H1 (cell line): Measurements from ENCODE around the gene TTC33. TPM values are rescaled to one million over a fixed set of nuclear protein-coding genes. Genes with fewer than 3 reads are reported as not detected.

Source experiments
- CTCF ChIA-PET: fragments of 300-600 bp; sonication (Branson Sonifier 250); formaldehyde crosslinking; loops from one replicate; lab custom pipeline; 2021; ENCODE audit not compliant: partially characterized antibody; lab: Charles Lee
- POLR2A ChIA-PET: fragments of 300-600 bp; sonication (Branson Sonifier 250); formaldehyde crosslinking; loops from one replicate; lab custom pipeline; 2021; ENCODE audit warnings: inconsistent platforms; ENCODE audit not compliant: partially characterized antibody; lab: Charles Lee
- DNase-seq, 2 experiments: peaks; one replicate each; pipeline versions ENCODE4 v3.0.0 to v3.0.0-alpha.2; 2010 to 2022; ENCODE audit warnings: low spot score in 2 of 2, low read depth in 1 of 2, mixed read lengths in 1 of 2
- FAIRE-seq: peaks from 2 replicates; lab custom pipeline; 2011; peaks lifted over from hg19 to GRCh38; lab: Jason Lieb, UNC
- H2AFZ ChIP-seq: 2 replicates; pipeline ENCODE4 v1.8.1; 2012; ENCODE audit warnings: low read length, inconsistent platforms
- H2AK5ac ChIP-seq: 2 replicates; pipeline ENCODE4 v1.6.1; 2013; ENCODE audit warnings: low read depth, low read length
- H2BK120ac ChIP-seq: replicated peaks from 2 replicates; pipeline ENCODE3; 2013; ENCODE audit warnings: low read depth, low read length, inconsistent platforms
- H2BK12ac ChIP-seq: 2 replicates; pipeline ENCODE4 v1.6.1; 2013; ENCODE audit warnings: low read depth, low read length
- H2BK15ac ChIP-seq: 2 replicates; pipeline ENCODE4 v1.6.1; 2013; ENCODE audit warnings: low read length
- H2BK20ac ChIP-seq: 2 replicates; pipeline ENCODE4 v1.6.1; 2013; ENCODE audit warnings: low read length
- H2BK5ac ChIP-seq: 2 replicates; pipeline ENCODE4 v1.6.1; 2013; ENCODE audit warnings: low read depth, low read length
- H3K14ac ChIP-seq: 2 replicates; pipeline ENCODE4 v1.6.1; 2013; ENCODE audit warnings: inconsistent platforms; ENCODE audit not compliant: insufficient read length
- H3K18ac ChIP-seq: 2 replicates; pipeline ENCODE4 v1.6.1; 2013; ENCODE audit warnings: low read length; ENCODE audit errors: extremely low read depth
- H3K23ac ChIP-seq: 2 replicates; pipeline ENCODE4 v1.6.1; 2013; ENCODE audit warnings: inconsistent platforms; ENCODE audit not compliant: insufficient read length
- H3K23me2 ChIP-seq: 2 replicates; pipeline ENCODE4 v1.6.1; 2013; ENCODE audit warnings: low read depth, low read length
- H3K27ac ChIP-seq: 2 replicates; pipeline ENCODE4 v1.6.1; 2011; ENCODE audit warnings: low read depth, low read length, inconsistent platforms
- H3K27me3 ChIP-seq, 4 experiments: replicated peaks in 1 of 4; 1 replicate in 1 of 4; 2 replicates in 3 of 4; pipeline versions ENCODE4 v1.6.1 to v1.8.1; 2011 to 2013; ENCODE audit warnings: low read length in 3 of 4, mild to moderate bottlenecking in 3 of 4, inconsistent platforms in 2 of 4, mixed read lengths in 2 of 4, moderate library complexity in 1 of 4; ENCODE audit not compliant: control insufficient read depth in 3 of 4, insufficient read depth in 3 of 4; ENCODE audit errors: extremely low read depth in 1 of 4
- H3K36me3 ChIP-seq, 4 experiments: 2 replicates each; pipeline versions ENCODE4 v1.6.1 to v1.8.1; 2011 to 2013; ENCODE audit warnings: mild to moderate bottlenecking in 4 of 4, low read length in 3 of 4, moderate library complexity in 2 of 4, control low read depth in 1 of 4, inconsistent platforms in 1 of 4; ENCODE audit not compliant: insufficient read depth in 4 of 4, control insufficient read depth in 2 of 4
- H3K4ac ChIP-seq: replicated peaks from 2 replicates; pipeline ENCODE3; 2013; ENCODE audit warnings: low read length, low read depth, mixed read lengths, inconsistent platforms; ENCODE audit not compliant: insufficient read length
- H3K4me1 ChIP-seq, 4 experiments: replicated peaks in 1 of 4; 1 replicate in 1 of 4; 2 replicates in 3 of 4; pipeline versions ENCODE4 v1.6.1 to v1.8.1; 2011 to 2013; ENCODE audit warnings: low read length in 3 of 4, inconsistent platforms in 2 of 4, mixed read lengths in 1 of 4; ENCODE audit not compliant: insufficient read depth in 4 of 4, control insufficient read depth in 3 of 4
- H3K4me2 ChIP-seq, 2 experiments: 2 replicates each; pipeline versions ENCODE4 v1.6.1 to v1.8.1; 2011 to 2013; ENCODE audit warnings: low read depth in 2 of 2, low read length in 2 of 2, control low read depth in 1 of 2, inconsistent platforms in 1 of 2, mild to moderate bottlenecking in 1 of 2; ENCODE audit not compliant: insufficient read depth in 1 of 2
- H3K4me3 ChIP-seq, 4 experiments: fragments of 200-600, 300-600 bp in 1 of 4; sonication (generic), shearing (Covaris generic), sonication (Bioruptor Twin) in 1 of 4; 2 replicates each; pipeline versions ENCODE4 v1.5.1 to v1.8.1; 2011 to 2016; ENCODE audit warnings: low read length in 4 of 4, low read depth in 3 of 4, control low read depth in 2 of 4, inconsistent platforms in 2 of 4, mild to moderate bottlenecking in 2 of 4, mixed read lengths in 1 of 4, moderate library complexity in 1 of 4; ENCODE audit not compliant: insufficient read depth in 2 of 4; ENCODE audit errors: extremely low read depth in 1 of 4
- H3K56ac ChIP-seq: replicated peaks from 2 replicates; pipeline ENCODE3; 2013; ENCODE audit warnings: low read depth, mild to moderate bottlenecking, mixed read lengths, low read length, inconsistent platforms; ENCODE audit not compliant: insufficient read length
- H3K79me1 ChIP-seq: 2 replicates; pipeline ENCODE4 v1.6.1; 2013; ENCODE audit warnings: low read depth, low read length, control low read depth
- H3K79me2 ChIP-seq, 2 experiments: 2 replicates each; pipeline versions ENCODE4 v1.6.1 to v1.8.1; 2012 to 2013; ENCODE audit warnings: low read length in 2 of 2, mild to moderate bottlenecking in 2 of 2, inconsistent platforms in 1 of 2; ENCODE audit not compliant: insufficient read depth in 2 of 2, control insufficient read depth in 1 of 2
- H3K9ac ChIP-seq, 4 experiments: replicated peaks in 1 of 4; 1 replicate in 1 of 4; 2 replicates in 3 of 4; pipeline versions ENCODE4 v1.6.1 to v1.8.1; 2011 to 2013; ENCODE audit warnings: low read depth in 3 of 4, low read length in 3 of 4, control low read depth in 2 of 4, mild to moderate bottlenecking in 2 of 4, moderate library complexity in 2 of 4, inconsistent platforms in 1 of 4; ENCODE audit errors: extremely low read depth in 1 of 4
- H3K9me3 ChIP-seq, 2 experiments: 2 replicates each; pipeline versions ENCODE4 v1.6.1 to v1.8.1; 2012 to 2013; ENCODE audit warnings: mild to moderate bottlenecking in 2 of 2, moderate library complexity in 2 of 2, control low read depth in 1 of 2, inconsistent platforms in 1 of 2, low read depth in 1 of 2, low read length in 1 of 2, mixed read lengths in 1 of 2; ENCODE audit not compliant: insufficient read depth in 2 of 2
- H4K20me1 ChIP-seq, 2 experiments: replicated peaks in 1 of 2; 2 replicates each; pipeline versions ENCODE3 to v1.8.1; 2011 to 2013; ENCODE audit warnings: inconsistent platforms in 2 of 2, low read length in 2 of 2, mild to moderate bottlenecking in 1 of 2; ENCODE audit not compliant: insufficient read depth in 2 of 2, control insufficient read depth in 1 of 2
- H4K5ac ChIP-seq: 2 replicates; pipeline ENCODE4 v1.6.1; 2013; ENCODE audit warnings: low read length, low read depth, mixed read lengths, inconsistent platforms; ENCODE audit not compliant: insufficient read length
- H4K8ac ChIP-seq: 2 replicates; pipeline ENCODE4 v1.8.0; 2013; ENCODE audit warnings: mild to moderate bottlenecking, moderate library complexity, low read length, inconsistent platforms; ENCODE audit not compliant: insufficient read depth; ENCODE audit errors: extremely low read depth
- H4K91ac ChIP-seq: replicated peaks from 2 replicates; pipeline ENCODE3; 2013; ENCODE audit warnings: low read length, mixed read lengths, inconsistent platforms; ENCODE audit not compliant: insufficient read length
- BCL11A ChIP-seq, 2 experiments: IDR thresholded peaks; one replicate each; pipeline ENCODE4 v1.6.1; 2011; ENCODE audit warnings: low read depth in 2 of 2, low read length in 2 of 2, mild to moderate bottlenecking in 2 of 2
- RBBP5 ChIP-seq: IDR thresholded peaks from 2 replicates; pipeline ENCODE4 v1.7.1; 2012; ENCODE audit warnings: low read depth, mild to moderate bottlenecking, inconsistent platforms, low read length, moderate library complexity, borderline replicate concordance
- RFX5 ChIP-seq: IDR thresholded peaks from 2 replicates; pipeline ENCODE4 v1.6.1; 2011; ENCODE audit warnings: low read depth, low read length, improper control_type of control experiment, borderline replicate concordance
- WGBS, 2 experiments: shearing (Covaris generic) in 1 of 2; methylation state at CpG; one replicate each; pipeline versions ENCODE4 v1.1.6 to v1.1.7; 2013 to 2015; ENCODE audit warnings: low lambda C conversion rate in 2 of 2, mixed read lengths in 2 of 2, inconsistent platforms in 1 of 2, low coverage in 1 of 2, missing lambda C conversion rate in 1 of 2; ENCODE audit not compliant: insufficient replicate concordance in 2 of 2, insufficient coverage in 1 of 2, insufficient read length in 1 of 2; ENCODE audit errors: extremely low coverage in 1 of 2, missing lambda C conversion rate in 1 of 2; 5-methylcytosine and 5-hydroxymethylcytosine counted together
- polyA plus RNA-seq, 7 experiments: library from polyadenylated mRNA; depleted of rRNA in 3 of 7; stranded (reverse) in 5 of 7; unstranded in 2 of 7; fragments of >200 nt in 5 of 7; fragments of 200-250 nt in 2 of 7; gene quantifications; 1 replicate in 5 of 7; 2 replicates in 1 of 7; 4 replicates in 1 of 7; pipeline versions ENCODE4 v1.2.1 to v1.2.3, GENCODE V29; 2011 to 2013; ENCODE audit warnings: missing spikeins in 2 of 7, mixed read lengths in 2 of 7
- total RNA-seq: library from RNA; stranded (reverse); fragmentation: NEBNext Ultra II Directional; extraction: Animal tissue kit (Norgen Biotek cat#: 25700); gene quantifications from 2 replicates; pipeline ENCODE4 v1.2.1, GENCODE V29; 2021
- TF ChIP-seq, protein P1 (sequence below): IDR thresholded peaks from 2 replicates; pipeline ENCODE4 v1.6.1; 2012; ENCODE audit warnings: inconsistent platforms

The TTC33 gene
- total and polyA plus RNA-seq, 2 of the 8 experiments (the other 6 are each of a cell fraction or from before 2014, with no cell fraction given): 1.2 to 12.6 TPM

DNA sequence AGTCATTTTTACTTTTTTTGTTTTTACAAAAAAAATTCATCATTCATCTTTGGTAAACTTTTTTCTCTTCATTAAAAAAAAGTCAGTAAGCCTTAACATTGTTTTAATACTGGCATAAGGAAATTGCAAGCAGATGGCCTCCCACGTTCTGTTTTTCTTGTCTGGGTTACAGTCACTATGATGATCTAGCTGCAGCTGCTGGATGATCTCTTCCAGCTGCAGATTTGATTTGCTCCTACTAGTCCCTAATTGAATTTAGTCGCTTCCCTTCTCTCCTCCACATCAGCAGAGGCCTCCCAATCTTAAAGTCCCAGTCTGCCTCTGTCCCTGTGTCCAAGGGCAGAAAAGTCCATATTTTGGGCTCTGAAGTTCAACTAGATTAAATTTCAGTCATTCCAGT, 182.8 kb downstream of the TTC33 start:
- no peak overlapping the region for H3K56ac ChIP-seq
- no peak overlapping the region for H4K8ac ChIP-seq
- H4K5ac ChIP-seq: no peak overlapping the region
- H3K23ac ChIP-seq: no peak overlapping the region
- no peaks in the 10 kb centered on the region for H3K9me3 ChIP-seq
- H2AK5ac ChIP-seq: no peak overlapping the region
- no peaks in the 10 kb centered on the region for H3K27me3 ChIP-seq
- no peak overlapping the region for H3K14ac ChIP-seq
- WGBS, 2 experiments: 84% methylated on average over 2 of the region's 2 CpGs; no CpG with 5 or more reads in 1 of the 2 experiments
- POLR2A ChIA-PET: no interaction called here
- no peaks in the 10 kb centered on the region for H3K36me3 ChIP-seq
- H3K23me2 ChIP-seq: no peaks in the 10 kb centered on the region
- no peak overlapping the region for H3K4me2 ChIP-seq
- no peak overlapping the region for H2BK120ac ChIP-seq
- FAIRE-seq (no peak), DNase-seq (no peak)
- H3K18ac ChIP-seq: no peak overlapping the region
- no peak overlapping the region for H3K9ac ChIP-seq
- H3K4ac ChIP-seq: no peak overlapping the region
- no peak overlapping the region for H3K27ac ChIP-seq
- no peak overlapping the region for H2BK20ac ChIP-seq
- no peaks in the 10 kb centered on the region for H3K79me2 ChIP-seq
- H2BK12ac ChIP-seq: no peak overlapping the region
- H3K4me3 ChIP-seq: no peak overlapping the region
- H3K79me1 ChIP-seq: no peaks in the 10 kb centered on the region
- H2AFZ ChIP-seq: no peak overlapping the region
- no peaks in the 10 kb centered on the region for H4K20me1 ChIP-seq
- CTCF ChIA-PET: no interaction called here
- no peak overlapping the region for H2BK15ac ChIP-seq
- no peak overlapping the region for H4K91ac ChIP-seq
- H2BK5ac ChIP-seq: no peak overlapping the region
- no peaks in the 10 kb centered on the region for H3K4me1 ChIP-seq
- TF ChIP-seq BCL11A (IDR thresholded peaks at IDR 0.05; ENCODE audit: low read depth in 2 of 2, low read length in 2 of 2): no peak
- no peak for TF ChIP-seq RBBP5
- TF ChIP-seq RFX5: no peak
- TF ChIP-seq, protein P1, sequence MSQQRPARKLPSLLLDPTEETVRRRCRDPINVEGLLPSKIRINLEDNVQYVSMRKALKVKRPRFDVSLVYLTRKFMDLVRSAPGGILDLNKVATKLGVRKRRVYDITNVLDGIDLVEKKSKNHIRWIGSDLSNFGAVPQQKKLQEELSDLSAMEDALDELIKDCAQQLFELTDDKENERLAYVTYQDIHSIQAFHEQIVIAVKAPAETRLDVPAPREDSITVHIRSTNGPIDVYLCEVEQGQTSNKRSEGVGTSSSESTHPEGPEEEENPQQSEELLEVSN: no peak
